ENCODE measurements around the gene RCL1. TPM values are rescaled to one million over a fixed set of nuclear protein-coding genes. Genes with fewer than 3 reads are reported as not detected.

The RCL1 gene
- total and polyA plus RNA-seq, 2 donors (not counting 3 experiments of a cell fraction or from before 2014, with no cell fraction given), result 12.9 to 13.2 TPM

- ChIA-PET CTCF (no interaction called here), POLR2A (no interaction called here)
- Histone ChIP-seq H3K9ac (replicated peaks; ENCODE audit: extremely low read depth, insufficient read depth, low read length) (no peak overlapping the region), H3K9me3 (replicated peaks; ENCODE audit: control insufficient read depth, insufficient read depth, low read length) (no peaks in the 10 kb centered on the region), H3K79me2 (ENCODE audit: control insufficient read depth, insufficient read depth, low read length) (no peaks in the 10 kb centered on the region), H3K4me3 (replicated peaks in 1 of 3; ENCODE audit: insufficient read depth in 1 of 3, low read depth in 1 of 3, low read length in 3 of 3) (no peak overlapping the region), H4K20me1 (replicated peaks; ENCODE audit: control insufficient read depth, extremely low read depth, insufficient read depth, low read length) (no peaks in the 10 kb centered on the region), H2AFZ (ENCODE audit: low read depth, low read length) (no peak overlapping the region), H3K27me3 (ENCODE audit: control insufficient read depth in 2 of 2, insufficient read depth in 2 of 2, low read length in 2 of 2) (no peaks in the 10 kb centered on the region), H3K4me1 (ENCODE audit: control insufficient read depth, extremely low read depth, insufficient read depth, low read length) (no peaks in the 10 kb centered on the region), H3K4me2 (ENCODE audit: insufficient read depth, low read length) (no peak overlapping the region), H3K9me1 (replicated peaks; ENCODE audit: control insufficient read depth, extremely low read depth, insufficient read depth, low read length) (no peaks in the 10 kb centered on the region), H3K36me3 (ENCODE audit: control insufficient read depth in 2 of 2, extremely low read depth in 1 of 2, insufficient read depth in 2 of 2, low read length in 2 of 2) (no peaks in the 10 kb centered on the region), H3K27ac (ENCODE audit: insufficient read depth, low read depth, low read length) (no peak overlapping the region)
- FAIRE-seq (no peak), DNase-seq (ENCODE audit: low read depth, low spot score) (no peak)
- intact Hi-C loops (cut with micrococcal nuclease) (no loop called here), dilution Hi-C loops (cut with MboI; ENCODE audit: extremely low pct_ligation_motif_present, low sequenced_read_pairs) (no loop called here)
- no TSS peak for BruUV-seq (replicated peaks)
- TF ChIP-seq POLR2A (IDR thresholded peaks at IDR 0.05; ENCODE audit: low read depth, low read length), result no peak
- no peak for TF ChIP-seq MYC (IDR thresholded peaks at IDR 0.05; ENCODE audit: low read depth, low read length)
- no peak for TF ChIP-seq CTCF (IDR thresholded peaks at IDR 0.05; ENCODE audit: extremely low read depth in 1 of 2, insufficient read depth in 1 of 2, low read depth in 1 of 2, low read length in 2 of 2)
- no peak for TF ChIP-seq EZH2 (IDR thresholded peaks at IDR 0.05; ENCODE audit: borderline replicate concordance, low read depth, low read length, severe bottlenecking)
- no peak for TF ChIP-seq JUN (IDR thresholded peaks at IDR 0.05; ENCODE audit: borderline replicate concordance, insufficient read depth, insufficient read length, low read depth)
- TF ChIP-seq FOS (IDR thresholded peaks at IDR 0.05; ENCODE audit: borderline replicate concordance, insufficient read depth, low read length), result no peak
- no peak for TF ChIP-seq POLR2AphosphoS5 (IDR thresholded peaks at IDR 0.05; ENCODE audit: insufficient read depth, low read depth, low read length)
- TF ChIP-seq MAX (IDR thresholded peaks at IDR 0.05; ENCODE audit: insufficient read depth, insufficient read length), result no peak
- no peak for TF ChIP-seq GATA2 (IDR thresholded peaks at IDR 0.05; ENCODE audit: insufficient read depth, insufficient read length, low read depth, low read length)
Measured at GRCh38 chr9:4890929-4891328, 98.2 kb downstream of the RCL1 start.

Data from endothelial cell of umbilical vein (primary cell).